ENCODE data around the gene WWC2.

Gene WWC2

GRCh38 chr4:183352546-183352945, 253.5 kb downstream of the WWC2 start:
- Histone ChIP-seq H3K27me3 (ENCODE audit: insufficient read depth, low read length) (no peaks in the 10 kb centered on the region), H3K9me3 (ENCODE audit: low read length) (peaks cover 2% of the 10 kb centered on the region), H3K36me3 (ENCODE audit: insufficient read depth, low read length) (no peaks in the 10 kb centered on the region), H2AFZ (ENCODE audit: low read depth, low read length) (no peak overlapping the region), H3K4me3 (ENCODE audit: low read length) (no peak overlapping the region), H3K4me1 (ENCODE audit: insufficient read depth, low read length) (peaks cover 8% of the 10 kb centered on the region)

- H3K27me3 ChIP-seq (ENCODE audit: insufficient read depth, low read length) = no peaks in the 10 kb centered on the region
- peaks cover 2% of the 10 kb centered on the region for H3K9me3 ChIP-seq (ENCODE audit: low read length)
- no peak overlapping the region for H3K4me3 ChIP-seq (ENCODE audit: low read length)
- H2AFZ ChIP-seq (ENCODE audit: low read depth, low read length) = no peak overlapping the region
- no peaks in the 10 kb centered on the region for H3K36me3 ChIP-seq (ENCODE audit: insufficient read depth, low read length)
- peaks cover 12% of the 10 kb centered on the region for H3K4me1 ChIP-seq (ENCODE audit: insufficient read depth, low read length)
Measured at GRCh38 chr4:183353557-183353956, 254.5 kb downstream of the WWC2 start.

GRCh38 chr4:183354219-183354618, 255.2 kb downstream of the WWC2 start:
- no peaks in the 10 kb centered on the region for H3K36me3 ChIP-seq (ENCODE audit: insufficient read depth, low read length)
- H2AFZ ChIP-seq (ENCODE audit: low read depth, low read length) = no peak overlapping the region
- H3K4me1 ChIP-seq (ENCODE audit: insufficient read depth, low read length) = peaks cover 6% of the 10 kb centered on the region
- no peak overlapping the region for H3K4me3 ChIP-seq (ENCODE audit: low read length)
- peaks cover 2% of the 10 kb centered on the region for H3K9me3 ChIP-seq (ENCODE audit: low read length)
- H3K27me3 ChIP-seq (ENCODE audit: insufficient read depth, low read length) = no peaks in the 10 kb centered on the region

GRCh38 chr4:183355405-183355804, 256.3 kb downstream of the WWC2 start:
- Histone ChIP-seq H3K4me3 (ENCODE audit: low read length) (no peak overlapping the region), H2AFZ (ENCODE audit: low read depth, low read length) (no peak overlapping the region), H3K9me3 (ENCODE audit: low read length) (no peaks in the 10 kb centered on the region), H3K36me3 (ENCODE audit: insufficient read depth, low read length) (no peaks in the 10 kb centered on the region), H3K4me1 (ENCODE audit: insufficient read depth, low read length) (peaks cover 6% of the 10 kb centered on the region), H3K27me3 (ENCODE audit: insufficient read depth, low read length) (no peaks in the 10 kb centered on the region)

- Histone ChIP-seq H3K36me3 (ENCODE audit: insufficient read depth, low read length) (no peaks in the 10 kb centered on the region), H3K4me1 (ENCODE audit: insufficient read depth, low read length) (peaks cover 6% of the 10 kb centered on the region), H3K27me3 (ENCODE audit: insufficient read depth, low read length) (no peaks in the 10 kb centered on the region), H3K9me3 (ENCODE audit: low read length) (peaks cover 2% of the 10 kb centered on the region), H3K4me3 (ENCODE audit: low read length) (no peak overlapping the region), H2AFZ (ENCODE audit: low read depth, low read length) (no peak overlapping the region)
Measured at GRCh38 chr4:183356173-183356830, 257.2 kb downstream of the WWC2 start.

- no peaks in the 10 kb centered on the region for H3K27me3 ChIP-seq (ENCODE audit: insufficient read depth, low read length)
- H3K4me1 ChIP-seq (ENCODE audit: insufficient read depth, low read length) = peaks cover 6% of the 10 kb centered on the region
- H3K9me3 ChIP-seq (ENCODE audit: low read length) = peaks cover 2% of the 10 kb centered on the region
- no peaks in the 10 kb centered on the region for H3K36me3 ChIP-seq (ENCODE audit: insufficient read depth, low read length)
- H3K4me3 ChIP-seq (ENCODE audit: low read length) = no peak overlapping the region
- H2AFZ ChIP-seq (ENCODE audit: low read depth, low read length) = no peak overlapping the region
Measured at GRCh38 chr4:183356931-183357675, 258.0 kb downstream of the WWC2 start.

- Histone ChIP-seq H2AFZ (ENCODE audit: low read depth, low read length) (no peak overlapping the region), H3K36me3 (ENCODE audit: insufficient read depth, low read length) (no peaks in the 10 kb centered on the region)
Measured at GRCh38 chr4:183358215-183358755, 259.2 kb downstream of the WWC2 start.

GRCh38 chr4:183360161-183360919, 261.3 kb downstream of the WWC2 start:
- H3K9me3 ChIP-seq (ENCODE audit: low read length) = peaks cover 2% of the 10 kb centered on the region
- peaks cover 15% of the 10 kb centered on the region for H3K4me1 ChIP-seq (ENCODE audit: insufficient read depth, low read length)
- H2AFZ ChIP-seq (ENCODE audit: low read depth, low read length) = no peak overlapping the region
- no peaks in the 10 kb centered on the region for H3K27me3 ChIP-seq (ENCODE audit: insufficient read depth, low read length)
- no peaks in the 10 kb centered on the region for H3K36me3 ChIP-seq (ENCODE audit: insufficient read depth, low read length)
- no peak overlapping the region for H3K4me3 ChIP-seq (ENCODE audit: low read length)

More at GRCh38 chr4:183358215-183358755, 259.2 kb downstream of the WWC2 start:
- H3K27me3 ChIP-seq (ENCODE audit: insufficient read depth, low read length) = no peaks in the 10 kb centered on the region
- H3K9me3 ChIP-seq (ENCODE audit: low read length) = peaks cover 2% of the 10 kb centered on the region
- peaks cover 9% of the 10 kb centered on the region for H3K4me1 ChIP-seq (ENCODE audit: insufficient read depth, low read length)
- H3K4me3 ChIP-seq (ENCODE audit: low read length) = no peak overlapping the region

DNA sequence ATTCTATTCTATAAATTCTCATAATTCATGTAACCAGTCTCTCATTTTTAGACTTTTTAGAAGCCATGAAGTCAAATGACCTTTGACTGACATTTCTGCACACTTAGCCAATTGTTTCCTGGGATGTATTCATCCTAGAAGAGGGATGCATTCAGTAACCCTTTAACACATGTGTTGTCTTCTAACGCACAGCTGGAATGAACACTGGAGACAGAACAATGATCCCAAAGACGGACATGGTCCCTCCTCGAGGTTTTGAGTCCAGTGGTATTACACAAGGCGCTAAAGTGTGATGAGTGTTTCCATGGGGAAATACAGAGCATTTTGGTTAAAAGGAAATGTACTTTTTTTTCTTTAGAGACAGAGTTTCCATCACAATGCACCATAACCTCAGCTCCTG, 263.0 kb downstream of the WWC2 start:
- H3K4me3 ChIP-seq (ENCODE audit: low read length) = no peak overlapping the region
- H3K9me3 ChIP-seq (ENCODE audit: low read length) = peaks cover 2% of the 10 kb centered on the region
- no peak overlapping the region for H2AFZ ChIP-seq (ENCODE audit: low read depth, low read length)
- no peaks in the 10 kb centered on the region for H3K36me3 ChIP-seq (ENCODE audit: insufficient read depth, low read length)
- no peaks in the 10 kb centered on the region for H3K27me3 ChIP-seq (ENCODE audit: insufficient read depth, low read length)
- peaks cover 15% of the 10 kb centered on the region for H3K4me1 ChIP-seq (ENCODE audit: insufficient read depth, low read length)

DNA sequence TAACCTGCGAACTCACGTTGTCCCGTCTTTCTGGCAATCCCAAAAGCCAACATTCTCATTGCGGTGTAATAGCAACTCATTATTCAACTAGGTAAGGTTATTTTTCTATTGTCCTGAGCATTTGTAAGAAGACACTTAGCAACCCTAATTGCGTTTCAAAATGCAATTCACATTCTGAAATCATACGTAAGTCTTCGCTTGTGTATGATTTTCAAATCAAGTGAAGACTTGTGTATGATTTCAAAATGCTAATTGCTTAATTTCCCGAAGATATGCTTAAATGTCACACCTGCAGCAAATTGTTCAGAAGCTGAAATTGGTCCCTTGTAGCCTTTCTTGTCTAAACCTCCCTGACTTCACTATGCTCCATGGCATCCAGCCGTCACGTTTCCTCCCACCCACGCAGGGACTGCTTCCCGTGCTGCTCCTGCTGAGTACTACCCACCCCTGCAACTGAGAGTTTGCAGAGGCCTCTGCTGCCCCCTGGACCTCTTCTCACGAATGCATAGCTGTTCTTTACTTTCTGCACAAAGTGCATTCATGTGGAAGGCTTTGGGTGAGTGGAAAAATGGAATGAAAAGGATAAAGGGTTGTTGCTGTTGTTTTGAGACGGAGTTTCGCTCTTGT, 264.0 kb downstream of the WWC2 start:
- H2AFZ ChIP-seq (ENCODE audit: low read depth, low read length) = no peak overlapping the region
- peaks cover 14% of the 10 kb centered on the region for H3K4me1 ChIP-seq (ENCODE audit: insufficient read depth, low read length)
- H3K27me3 ChIP-seq (ENCODE audit: insufficient read depth, low read length) = no peaks in the 10 kb centered on the region
- H3K9me3 ChIP-seq (ENCODE audit: low read length) = peaks cover 2% of the 10 kb centered on the region
- no peaks in the 10 kb centered on the region for H3K36me3 ChIP-seq (ENCODE audit: insufficient read depth, low read length)
- no peak overlapping the region for H3K4me3 ChIP-seq (ENCODE audit: low read length)

- peaks cover 9% of the 10 kb centered on the region for H3K4me1 ChIP-seq (ENCODE audit: insufficient read depth, low read length)
- no peaks in the 10 kb centered on the region for H3K27me3 ChIP-seq (ENCODE audit: insufficient read depth, low read length)
- no peak overlapping the region for H3K4me3 ChIP-seq (ENCODE audit: low read length)
- H2AFZ ChIP-seq (ENCODE audit: low read depth, low read length) = no peak overlapping the region
- no peaks in the 10 kb centered on the region for H3K36me3 ChIP-seq (ENCODE audit: insufficient read depth, low read length)
- H3K9me3 ChIP-seq (ENCODE audit: low read length) = peaks cover 2% of the 10 kb centered on the region
Measured at GRCh38 chr4:183364025-183364424, 265.0 kb downstream of the WWC2 start.

DNA sequence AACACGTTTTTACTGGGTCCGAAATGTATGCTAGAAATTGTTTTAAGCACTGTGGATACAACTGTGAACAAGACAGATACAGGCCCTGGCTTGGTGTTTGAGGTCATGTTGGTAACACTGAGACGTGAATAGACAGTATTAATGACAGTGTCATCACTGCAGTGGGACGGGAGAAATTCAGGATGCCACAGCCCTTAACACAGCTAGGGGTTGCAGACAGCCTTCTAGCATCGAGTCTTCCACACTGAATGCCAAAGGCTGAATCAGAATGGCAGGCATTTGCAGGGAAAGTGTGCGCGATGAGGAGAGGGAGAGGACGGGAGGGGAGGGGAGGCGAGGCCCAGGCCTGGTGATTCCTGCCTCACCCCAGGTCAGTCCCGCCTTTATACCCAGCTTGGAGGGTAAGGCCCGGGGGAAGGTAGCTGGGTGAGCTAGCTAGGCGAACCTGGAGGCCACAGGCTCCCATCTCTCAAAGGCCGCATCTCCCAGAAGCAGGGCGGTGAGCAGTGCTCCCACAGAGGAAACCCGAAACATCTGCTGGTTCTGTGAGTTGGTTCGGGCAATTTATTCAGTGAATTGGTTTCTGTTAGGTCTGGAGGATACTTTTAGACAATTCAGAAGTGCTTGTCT, 267.3 kb downstream of the WWC2 start:
- no peaks in the 10 kb centered on the region for H3K9me3 ChIP-seq (ENCODE audit: low read length)
- peaks cover 9% of the 10 kb centered on the region for H3K4me1 ChIP-seq (ENCODE audit: insufficient read depth, low read length)
- H3K4me3 ChIP-seq (ENCODE audit: low read length) = no peak overlapping the region
- H3K36me3 ChIP-seq (ENCODE audit: insufficient read depth, low read length) = no peaks in the 10 kb centered on the region
- no peaks in the 10 kb centered on the region for H3K27me3 ChIP-seq (ENCODE audit: insufficient read depth, low read length)
- no peak overlapping the region for H2AFZ ChIP-seq (ENCODE audit: low read depth, low read length)
